ENCODE data around the gene NEBL. TPM values are rescaled to one million over a fixed set of nuclear protein-coding genes. Genes with fewer than 3 reads are reported as not detected.

NEBL gene
- total and polyA plus RNA-seq, 4 donors: 0.18 to 4.3 (median 1.5) TPM

- Histone ChIP-seq H3K36me3 (ENCODE audit: control insufficient read depth in 1 of 2, insufficient read depth in 2 of 2, low read length in 1 of 2) (no peaks in the 10 kb centered on the region), H3K4me1 (ENCODE audit: control insufficient read depth in 1 of 2, insufficient read depth in 2 of 2, low read length in 2 of 2) (peaks cover 0 to 1% of the 10 kb centered on the region in 2 donors)
- ATAC-seq (ENCODE audit: low FRiP score): no peak
Observed at GRCh38 chr10:20811131-20811530, 86.0 kb downstream of the NEBL start.

GRCh38 chr10:20809631-20810030 lies 87.5 kb downstream of the NEBL start:
- no peaks in the 10 kb centered on the region for H3K27me3 ChIP-seq (ENCODE audit: control insufficient read depth in 1 of 2, insufficient read depth in 2 of 2, low read length in 1 of 2)
- 79 to 81% methylated on average over 2 of the region's 2 CpGs for WGBS, 2 donors
- no peak for DNase-seq
- no peak overlapping the region for H3K4me3 ChIP-seq (ENCODE audit: low read length in 2 of 2)
- intact Hi-C loops (cut with DNase I): no loop called here
- H3K9me3 ChIP-seq (ENCODE audit: control insufficient read depth, low read length): no peaks in the 10 kb centered on the region
- no peaks in the 10 kb centered on the region for H3K36me3 ChIP-seq (ENCODE audit: control insufficient read depth in 1 of 2, insufficient read depth in 2 of 2, low read length in 1 of 2)
- peaks cover 0 to 1% of the 10 kb centered on the region in 2 donors for H3K4me1 ChIP-seq (ENCODE audit: control insufficient read depth in 1 of 2, insufficient read depth in 2 of 2, low read length in 2 of 2)
- no peak for ATAC-seq (ENCODE audit: low FRiP score)
- H3K27ac ChIP-seq (ENCODE audit: low read depth in 1 of 2, low read length in 2 of 2): no peak overlapping the region

More at GRCh38 chr10:20811131-20811530, 86.0 kb downstream of the NEBL start:
- H3K9me3 ChIP-seq (ENCODE audit: control insufficient read depth, low read length): no peaks in the 10 kb centered on the region
- DNase-seq: no peak
- H3K27me3 ChIP-seq (ENCODE audit: control insufficient read depth in 1 of 2, insufficient read depth in 2 of 2, low read length in 1 of 2): no peaks in the 10 kb centered on the region
- H3K4me3 ChIP-seq (ENCODE audit: low read length in 2 of 2): no peak overlapping the region
- WGBS, 2 donors: 29 to 43% methylated on average over 2 of the region's 2 CpGs
- intact Hi-C loops (cut with DNase I): no loop called here
- H3K27ac ChIP-seq (ENCODE audit: low read depth in 1 of 2, low read length in 2 of 2): no peak overlapping the region

- H3K36me3 ChIP-seq (ENCODE audit: control insufficient read depth in 1 of 2, insufficient read depth in 2 of 2, low read length in 1 of 2): no peaks in the 10 kb centered on the region
- DNase-seq (no peak), ATAC-seq (ENCODE audit: low FRiP score) (no peak)
- no peak overlapping the region for H3K27ac ChIP-seq (ENCODE audit: low read depth in 1 of 2, low read length in 2 of 2)
- 95 to 96% methylated on average over 3 of the region's 3 CpGs for WGBS, 2 donors
- H3K4me1 ChIP-seq (ENCODE audit: control insufficient read depth in 1 of 2, insufficient read depth in 2 of 2, low read length in 2 of 2): peaks cover 0 to 1% of the 10 kb centered on the region in 2 donors
- no peak overlapping the region for H3K4me3 ChIP-seq (ENCODE audit: low read length in 2 of 2)
- H3K9me3 ChIP-seq (ENCODE audit: control insufficient read depth, low read length): no peaks in the 10 kb centered on the region
- no peaks in the 10 kb centered on the region for H3K27me3 ChIP-seq (ENCODE audit: control insufficient read depth in 1 of 2, insufficient read depth in 2 of 2, low read length in 1 of 2)
- intact Hi-C loops (cut with DNase I): no loop called here
Observed at GRCh38 chr10:20806487-20806886, 90.6 kb downstream of the NEBL start.

- intact Hi-C loops (cut with DNase I): no loop called here
- Histone ChIP-seq H3K36me3 (ENCODE audit: control insufficient read depth in 1 of 2, insufficient read depth in 2 of 2, low read length in 1 of 2) (no peaks in the 10 kb centered on the region), H3K4me3 (ENCODE audit: low read length in 2 of 2) (no peak overlapping the region), H3K27ac (ENCODE audit: low read depth in 1 of 2, low read length in 2 of 2) (no peak overlapping the region), H3K27me3 (ENCODE audit: control insufficient read depth in 1 of 2, insufficient read depth in 2 of 2, low read length in 1 of 2) (no peaks in the 10 kb centered on the region), H3K9me3 (ENCODE audit: control insufficient read depth, low read length) (no peaks in the 10 kb centered on the region), H3K4me1 (ENCODE audit: control insufficient read depth in 1 of 2, insufficient read depth in 2 of 2, low read length in 2 of 2) (no peaks in the 10 kb centered on the region)
- 49 to 79% methylated on average over 4 of the region's 4 CpGs for WGBS, 2 donors
- ATAC-seq (ENCODE audit: low FRiP score): no peak
- DNase-seq: no peak
Observed at GRCh38 chr10:20797290-20797689, 99.8 kb downstream of the NEBL start.

GRCh38 chr10:20795391-20795790 lies 101.7 kb downstream of the NEBL start:
- 12 to 18% methylated on average over 4 of the region's 4 CpGs for WGBS, 2 donors
- no peak overlapping the region for H3K4me3 ChIP-seq (ENCODE audit: low read length in 2 of 2)
- no peaks in the 10 kb centered on the region for H3K36me3 ChIP-seq (ENCODE audit: control insufficient read depth in 1 of 2, insufficient read depth in 2 of 2, low read length in 1 of 2)
- H3K27me3 ChIP-seq (ENCODE audit: control insufficient read depth in 1 of 2, insufficient read depth in 2 of 2, low read length in 1 of 2): no peaks in the 10 kb centered on the region
- no peak for DNase-seq
- ATAC-seq (ENCODE audit: low FRiP score): no peak
- no peaks in the 10 kb centered on the region for H3K4me1 ChIP-seq (ENCODE audit: control insufficient read depth in 1 of 2, insufficient read depth in 2 of 2, low read length in 2 of 2)
- H3K9me3 ChIP-seq (ENCODE audit: control insufficient read depth, low read length): no peaks in the 10 kb centered on the region
- no peak overlapping the region for H3K27ac ChIP-seq (ENCODE audit: low read depth in 1 of 2, low read length in 2 of 2)
- intact Hi-C loops (cut with DNase I): no loop called here

GRCh38 chr10:20785174-20785573 lies 111.9 kb downstream of the NEBL start:
- DNase-seq (no peak), ATAC-seq (ENCODE audit: low FRiP score) (no peak)
- intact Hi-C loops (cut with DNase I): no loop called here
- 54 to 64% methylated on average over 1 of the region's 1 CpG for WGBS, 2 donors
- Histone ChIP-seq H3K27me3 (ENCODE audit: control insufficient read depth in 1 of 2, insufficient read depth in 2 of 2, low read length in 1 of 2) (no peaks in the 10 kb centered on the region), H3K9me3 (ENCODE audit: control insufficient read depth, low read length) (no peaks in the 10 kb centered on the region), H3K4me1 (ENCODE audit: control insufficient read depth in 1 of 2, insufficient read depth in 2 of 2, low read length in 2 of 2) (no peaks in the 10 kb centered on the region), H3K27ac (ENCODE audit: low read depth in 1 of 2, low read length in 2 of 2) (no peak overlapping the region), H3K4me3 (ENCODE audit: low read length in 2 of 2) (no peak overlapping the region), H3K36me3 (ENCODE audit: control insufficient read depth in 1 of 2, insufficient read depth in 2 of 2, low read length in 1 of 2) (no peaks in the 10 kb centered on the region)

- DNase-seq: no peak
- Histone ChIP-seq H3K36me3 (ENCODE audit: control insufficient read depth in 1 of 2, insufficient read depth in 2 of 2, low read length in 1 of 2) (no peaks in the 10 kb centered on the region), H3K4me3 (ENCODE audit: low read length in 2 of 2) (no peak overlapping the region), H3K27ac (ENCODE audit: low read depth in 1 of 2, low read length in 2 of 2) (no peak overlapping the region), H3K4me1 (ENCODE audit: control insufficient read depth in 1 of 2, insufficient read depth in 2 of 2, low read length in 2 of 2) (no peaks in the 10 kb centered on the region), H3K9me3 (ENCODE audit: control insufficient read depth, low read length) (no peaks in the 10 kb centered on the region), H3K27me3 (ENCODE audit: control insufficient read depth in 1 of 2, insufficient read depth in 2 of 2, low read length in 1 of 2) (no peaks in the 10 kb centered on the region)
- 94 to 97% methylated on average over 7 of the region's 7 CpGs for WGBS, 2 donors
- intact Hi-C loops (cut with DNase I): loop anchor here in 1 of 2 donors (10.0 kb wide), 1 partner anchor 1363 kb away; no protein-coding TSS in a partner anchor
- no peak for ATAC-seq (ENCODE audit: low FRiP score)
Observed at GRCh38 chr10:20778008-20778757, 118.9 kb downstream of the NEBL start.

- no peaks in the 10 kb centered on the region for H3K9me3 ChIP-seq (ENCODE audit: control insufficient read depth, low read length)
- intact Hi-C loops (cut with DNase I): loop anchor here in 1 of 2 donors (10.0 kb wide), 1 partner anchor 1362 kb away; no protein-coding TSS in a partner anchor
- no peak overlapping the region for H3K4me3 ChIP-seq (ENCODE audit: low read length in 2 of 2)
- no peaks in the 10 kb centered on the region for H3K4me1 ChIP-seq (ENCODE audit: control insufficient read depth in 1 of 2, insufficient read depth in 2 of 2, low read length in 2 of 2)
- no peaks in the 10 kb centered on the region for H3K36me3 ChIP-seq (ENCODE audit: control insufficient read depth in 1 of 2, insufficient read depth in 2 of 2, low read length in 1 of 2)
- H3K27me3 ChIP-seq (ENCODE audit: control insufficient read depth in 1 of 2, insufficient read depth in 2 of 2, low read length in 1 of 2): no peaks in the 10 kb centered on the region
- WGBS, 2 donors: 51 to 58% methylated on average over 5 of the region's 5 CpGs
- ATAC-seq (ENCODE audit: low FRiP score): no peak
- DNase-seq: no peak
- H3K27ac ChIP-seq (ENCODE audit: low read depth in 1 of 2, low read length in 2 of 2): no peak overlapping the region
Observed at GRCh38 chr10:20776384-20777118, 120.6 kb downstream of the NEBL start.
